HepG2 (cell line): ENCODE results near the gene CDC42EP4. TPM values are rescaled to one million over a fixed set of nuclear protein-coding genes. Genes with fewer than 3 reads are reported as not detected.
A peak's percentile ranks its signal among the peaks of the same experiment; 100 is the strongest.

Source experiments
- CBX5 ChIP-seq: sonication (generic); formaldehyde crosslinking; IDR thresholded peaks from 2 replicates; pipeline ENCODE4 v1.4.0; 2020; ENCODE audit warnings: missing genetic modification reagents, borderline replicate concordance
- FIP1L1 ChIP-seq: fragments of 200-400 bp; formaldehyde crosslinking; IDR thresholded peaks from 2 replicates; pipeline ENCODE4 v1.6.1; 2018; ENCODE audit warnings: low read depth, mild to moderate bottlenecking, low read length, moderate library complexity, borderline replicate concordance; ENCODE audit not compliant: insufficient read depth
- GATA4 ChIP-seq: sonication (generic); IDR thresholded peaks from 2 replicates; pipeline ENCODE4 v1.6.1; 2016; ENCODE audit warnings: antibody characterized with exemption, low read depth, borderline replicate concordance
- HOXA3 ChIP-seq: sonication (generic); formaldehyde crosslinking; IDR thresholded peaks from 2 replicates; pipeline ENCODE4 v1.5.0; 2020; ENCODE audit warnings: missing genetic modification reagents
- HOXA5 ChIP-seq: sonication (generic); formaldehyde crosslinking; IDR thresholded peaks from 2 replicates; pipeline ENCODE4 v1.4.0; 2020; ENCODE audit warnings: missing genetic modification reagents
- KLF12 ChIP-seq: sonication (generic); formaldehyde crosslinking; IDR thresholded peaks from 2 replicates; pipeline ENCODE4 v1.4.0; 2020; ENCODE audit warnings: missing genetic modification reagents, borderline replicate concordance
- MTA1 ChIP-seq: sonication (generic); formaldehyde crosslinking; IDR thresholded peaks from 2 replicates; pipeline ENCODE4 v1.4.0; 2020; ENCODE audit warnings: missing genetic modification reagents, mild to moderate bottlenecking, borderline replicate concordance
- TERF1 ChIP-seq: sonication (generic); formaldehyde crosslinking; IDR thresholded peaks from 2 replicates; pipeline ENCODE4 v1.8.0; 2022; ENCODE audit warnings: mild to moderate bottlenecking, missing genetic modification reagents, moderate library complexity
- ZNF138 ChIP-seq: sonication (generic); formaldehyde crosslinking; IDR thresholded peaks from 2 replicates; pipeline ENCODE4 v1.5.0; 2020; ENCODE audit warnings: mild to moderate bottlenecking, low read depth, missing genetic modification reagents
- ZNF143 ChIP-seq: sonication (generic); formaldehyde crosslinking; IDR thresholded peaks from 2 replicates; pipeline ENCODE4 v1.4.0; 2020; ENCODE audit warnings: missing genetic modification reagents
- ZNF24 ChIP-seq: fragments of 450-650 bp; IDR thresholded peaks from 2 replicates; pipeline ENCODE4 v1.6.1; 2017; ENCODE audit warnings: antibody characterized with exemption, mild to moderate bottlenecking
- ZNF256 ChIP-seq: sonication (generic); formaldehyde crosslinking; conservative IDR thresholded peaks from 2 replicates; pipeline ENCODE4 v1.4.0; 2020; ENCODE audit warnings: missing genetic modification reagents
- ZNF34 ChIP-seq: sonication (generic); formaldehyde crosslinking; IDR thresholded peaks from 2 replicates; pipeline ENCODE4 v1.4.0; 2020; ENCODE audit warnings: mild to moderate bottlenecking, missing genetic modification reagents, borderline replicate concordance
- ZNF547 ChIP-seq: sonication (generic); formaldehyde crosslinking; IDR thresholded peaks from 2 replicates; pipeline ENCODE4 v1.5.1; 2020; ENCODE audit warnings: mild to moderate bottlenecking, missing genetic modification reagents
- ZNF687 ChIP-seq: sonication (generic); formaldehyde crosslinking; IDR thresholded peaks from 2 replicates; pipeline ENCODE4 v1.5.1; 2020; ENCODE audit warnings: mild to moderate bottlenecking, missing genetic modification reagents, moderate library complexity
- ZNF691 ChIP-seq: sonication (generic); formaldehyde crosslinking; IDR thresholded peaks from 2 replicates; pipeline ENCODE4 v1.4.0; 2020; ENCODE audit warnings: missing genetic modification reagents, low read depth, mild to moderate bottlenecking, borderline replicate concordance
- ZNF713 ChIP-seq: sonication (generic); formaldehyde crosslinking; IDR thresholded peaks from 2 replicates; pipeline ENCODE4 v1.4.0; 2020; ENCODE audit warnings: mild to moderate bottlenecking, missing genetic modification reagents
- ZSCAN20 ChIP-seq: sonication (generic); formaldehyde crosslinking; IDR thresholded peaks from 2 replicates; pipeline ENCODE4 v1.4.0; 2020; ENCODE audit warnings: missing genetic modification reagents, mild to moderate bottlenecking, borderline replicate concordance
- polyA plus RNA-seq, 8 experiments: library from polyadenylated mRNA; depleted of rRNA in 3 of 8; stranded (reverse) in 7 of 8; unstranded in 1 of 8; fragments of >200 nt; fragmentation: Illumina TruSeq in 4 of 8; extraction: Trizol in 4 of 8; gene quantifications; 2 replicates each; pipeline versions ENCODE4 v1.2.1 to v1.2.3, GENCODE V29; 2011 to 2016; ENCODE audit warnings: low read depth in 4 of 8, missing spikeins in 1 of 8, mixed read lengths in 1 of 8; ENCODE audit not compliant: insufficient read depth in 1 of 8
- total RNA-seq, 5 experiments: library from RNA; depleted of rRNA; stranded (reverse); fragments of >200 nt; fragmentation: Illumina TruSeq; extraction: Trizol; gene quantifications; 2 replicates each; pipeline ENCODE4 v1.2.3, GENCODE V29; 2016; ENCODE audit warnings: low read depth in 1 of 5
- TF ChIP-seq, protein P1 (sequence below): sonication (generic); formaldehyde crosslinking; IDR thresholded peaks from 2 replicates; pipeline ENCODE4 v1.4.0; 2020; ENCODE audit warnings: mild to moderate bottlenecking, low read depth, missing genetic modification reagents

CDC42EP4 gene
- total and polyA plus RNA-seq, 2 of the 13 experiments (the other 11 are each of a cell fraction or from before 2014, with no cell fraction given), result 19.0 to 54.0 TPM

DNA sequence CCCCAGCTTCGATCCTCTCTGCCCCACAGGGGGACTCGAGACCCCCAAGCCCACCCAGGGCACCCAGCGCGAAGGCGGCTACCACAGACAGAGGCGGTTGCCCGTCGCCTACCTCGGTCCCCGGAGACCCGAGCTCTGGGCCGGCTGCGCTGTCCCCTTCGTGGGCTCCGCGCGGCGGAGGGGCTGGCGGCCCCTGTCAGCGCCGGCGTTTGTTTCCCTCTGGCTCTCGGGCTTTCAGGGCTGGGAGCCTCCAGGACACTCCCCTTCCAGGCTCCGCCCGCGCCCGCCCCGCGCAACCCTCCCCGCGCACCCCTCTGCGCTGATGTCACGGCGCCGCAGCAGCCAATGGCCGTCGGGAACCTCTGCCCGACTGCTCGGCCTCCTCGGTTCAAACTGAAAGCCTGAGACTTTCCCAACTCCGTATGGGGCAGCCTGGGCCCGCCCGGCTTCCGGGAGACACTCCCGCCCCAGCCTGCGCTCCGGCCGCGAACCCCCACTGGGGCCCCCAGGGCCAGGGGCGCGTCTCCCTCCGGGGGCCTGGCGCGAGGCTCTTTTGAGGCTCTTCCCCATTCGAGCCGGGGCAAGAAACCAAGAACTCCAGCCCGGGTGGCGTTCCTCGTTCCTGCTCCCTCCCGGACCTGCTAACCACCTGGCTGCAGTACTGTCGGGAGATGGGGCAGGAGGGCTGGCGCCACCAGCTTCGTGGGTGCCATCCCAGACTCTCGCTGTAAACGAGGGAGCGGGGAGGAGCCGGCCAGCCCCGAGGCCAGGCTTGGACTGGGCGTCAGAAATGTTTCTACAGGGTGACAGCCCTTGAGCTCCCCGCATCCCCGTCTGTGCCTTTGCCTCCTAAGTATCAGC is at the start of gene CDC42EP4 (continued):
- peak; percentile 90 for TF ChIP-seq ZNF547 (CRISPR knock-in tag)
- no peak for TF ChIP-seq ZNF34 (CRISPR knock-in tag)
- TF ChIP-seq, protein P1, sequence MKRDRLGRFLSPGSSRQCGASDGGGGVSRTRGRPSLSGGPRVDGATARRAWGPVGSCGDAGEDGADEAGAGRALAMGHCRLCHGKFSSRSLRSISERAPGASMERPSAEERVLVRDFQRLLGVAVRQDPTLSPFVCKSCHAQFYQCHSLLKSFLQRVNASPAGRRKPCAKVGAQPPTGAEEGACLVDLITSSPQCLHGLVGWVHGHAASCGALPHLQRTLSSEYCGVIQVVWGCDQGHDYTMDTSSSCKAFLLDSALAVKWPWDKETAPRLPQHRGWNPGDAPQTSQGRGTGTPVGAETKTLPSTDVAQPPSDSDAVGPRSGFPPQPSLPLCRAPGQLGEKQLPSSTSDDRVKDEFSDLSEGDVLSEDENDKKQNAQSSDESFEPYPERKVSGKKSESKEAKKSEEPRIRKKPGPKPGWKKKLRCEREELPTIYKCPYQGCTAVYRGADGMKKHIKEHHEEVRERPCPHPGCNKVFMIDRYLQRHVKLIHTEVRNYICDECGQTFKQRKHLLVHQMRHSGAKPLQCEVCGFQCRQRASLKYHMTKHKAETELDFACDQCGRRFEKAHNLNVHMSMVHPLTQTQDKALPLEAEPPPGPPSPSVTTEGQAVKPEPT (CRISPR knock-in tag), result 0 out of 2 replicates have a peak, but pooled peaks have one; percentile 66
- 0 out of 2 replicates have a peak, but pooled peaks have one; percentile 23 for TF ChIP-seq HOXA5 (CRISPR knock-in tag)
- TF ChIP-seq ZNF713, result no peak; the same call in 1 of the 2 replicates
- peak; percentile 75; the same call in 1 of the 2 replicates for TF ChIP-seq GATA4
- TF ChIP-seq ZNF256 (CRISPR knock-in tag), result no peak; the same call in 1 of the 2 replicates
- no peak; the same call in 1 of the 2 replicates for TF ChIP-seq KLF12 (CRISPR knock-in tag)
- no peak for TF ChIP-seq ZNF691 (CRISPR knock-in tag)
- no peak for TF ChIP-seq ZNF24
- TF ChIP-seq HOXA3 (CRISPR knock-in tag), result peak; percentile 89
- TF ChIP-seq CBX5, result no peak
- peak; percentile 95 for TF ChIP-seq ZNF687 (CRISPR knock-in tag)
- peak; percentile 70 for TF ChIP-seq TERF1
- peak; percentile 34; the same call in 1 of the 2 replicates for TF ChIP-seq ZNF138
- peak; percentile 77; the same call in 1 of the 2 replicates for TF ChIP-seq MTA1 (CRISPR knock-in tag)
- TF ChIP-seq ZSCAN20 (CRISPR knock-in tag), result peak; percentile 45; the same call in 1 of the 2 replicates
- TF ChIP-seq FIP1L1, result 0 out of 2 replicates have a peak, but pooled peaks have one; percentile 11
- TF ChIP-seq ZNF143 (CRISPR knock-in tag), result no peak; the same call in 1 of the 2 replicates
